PC-3 (cell line): ENCODE measurements around the gene RAX2. TPM values are rescaled to one million over a fixed set of nuclear protein-coding genes. Genes with fewer than 3 reads are reported as not detected.

Experiments used
- ATAC-seq: fragments of 200-7000 bp; cut with Tn5 transposase; 2 replicates; pipeline ENCODE4 v1.9.1; 2020; ENCODE audit warnings: mild to moderate bottlenecking, moderate library complexity
- BruUV-seq: library from RNA; stranded (reverse); fragments of 400-500 nt; replicated peaks from 2 replicates; lab custom pipeline; 2021; lab: Mats Ljungman, UMichigan
- CTCF ChIA-PET: fragments of 300-600 bp; sonication (Branson Sonifier 250); formaldehyde crosslinking; loops from one replicate; lab custom pipeline; 2022; ENCODE audit warnings: antibody characterized with exemption; lab: Charles Lee
- POLR2A ChIA-PET: fragments of 300-600 bp; sonication (Branson Sonifier 250); formaldehyde crosslinking; loops from one replicate; lab custom pipeline; 2022; ENCODE audit warnings: antibody characterized with exemption; ENCODE audit not compliant: unreplicated experiment; lab: Charles Lee
- DNase-seq: peaks from one replicate; pipeline ENCODE4 v3.0.0-alpha.2; 2015
- H2AFZ ChIP-seq: fragments of 300-600 bp; sonication (generic); 2 replicates; pipeline ENCODE4 v1.6.0; 2016; ENCODE audit warnings: antibody characterized with exemption, low read length
- H3F3A ChIP-seq: fragments of 300-600 bp; sonication (generic); one replicate; pipeline ENCODE4 v1.6.0; 2017; ENCODE audit warnings: antibody characterized with exemption, low read length, control low read depth, mild to moderate bottlenecking; ENCODE audit not compliant: unreplicated experiment
- H3K27ac ChIP-seq: fragments of 300-600 bp; sonication (generic); 2 replicates; pipeline ENCODE4 v1.5.1; 2016; ENCODE audit warnings: mild to moderate bottlenecking, low read length
- H3K27me3 ChIP-seq: fragments of 300-600 bp; sonication (generic); 2 replicates; pipeline ENCODE4 v1.6.1; 2016; ENCODE audit warnings: low read length, mixed read lengths
- H3K36me3 ChIP-seq: fragments of 300-600 bp; sonication (generic); 2 replicates; pipeline ENCODE4 v1.6.1; 2016; ENCODE audit warnings: low read depth, mixed run types, low read length, mixed read lengths
- H3K4me1 ChIP-seq: fragments of 300-600 bp; sonication (generic); 2 replicates; pipeline ENCODE4 v1.5.1; 2016; ENCODE audit warnings: low read length; ENCODE audit not compliant: insufficient read depth
- H3K4me2 ChIP-seq: fragments of 300-600 bp; sonication (generic); 2 replicates; pipeline ENCODE4 v1.6.0; 2016; ENCODE audit warnings: low read length
- H3K4me3 ChIP-seq: fragments of 300-600 bp; sonication (generic); 2 replicates; pipeline ENCODE4 v1.5.1; 2016; ENCODE audit warnings: mild to moderate bottlenecking, low read length, mixed read lengths
- H3K79me2 ChIP-seq: fragments of 300-600 bp; sonication (generic); 2 replicates; pipeline ENCODE4 v1.6.1; 2017; ENCODE audit warnings: low read length, mixed read lengths
- H3K9ac ChIP-seq: fragments of 300-600 bp; sonication (generic); 2 replicates; pipeline ENCODE4 v1.6.0; 2016; ENCODE audit warnings: mild to moderate bottlenecking, low read length
- H3K9me2 ChIP-seq: fragments of 300-600 bp; sonication (generic); replicated peaks from 2 replicates; pipeline ENCODE4 v1.6.1; 2016; ENCODE audit warnings: mixed run types, low read length, mixed read lengths
- H3K9me3 ChIP-seq: fragments of 300-600 bp; sonication (generic); 2 replicates; pipeline ENCODE4 v1.6.1; 2016; ENCODE audit warnings: low read length, mixed read lengths
- H4K20me1 ChIP-seq: fragments of 300-600 bp; sonication (generic); 2 replicates; pipeline ENCODE4 v1.6.1; 2016; ENCODE audit warnings: low read length, mixed read lengths
- EZH2 ChIP-seq: fragments of 300-600 bp; sonication (generic); IDR thresholded peaks from one replicate; pipeline ENCODE4 v1.6.1; 2017; ENCODE audit warnings: antibody characterized with exemption, mild to moderate bottlenecking, low read length; ENCODE audit not compliant: unreplicated experiment
- EZH2phosphoT487 ChIP-seq: fragments of 300-600 bp; sonication (generic); IDR thresholded peaks from 2 replicates; pipeline ENCODE4 v1.6.1; 2018; ENCODE audit warnings: mild to moderate bottlenecking, antibody characterized with exemption, low read length, borderline replicate concordance
- intact Hi-C: fragments of 100-400 bp; cut with micrococcal nuclease; formaldehyde crosslinking; loops from 2 replicates; pipeline ENCODE4 v1.9.0; 2023
- total RNA-seq: library from RNA; depleted of rRNA; stranded (reverse); fragments of >200 nt; gene quantifications from 2 replicates; pipeline ENCODE4 v1.2.3, GENCODE V29; 2014
- TF ChIP-seq, protein P1 (sequence below): fragments of 300-600 bp; sonication (generic); conservative IDR thresholded peaks from 2 replicates; pipeline ENCODE4 v1.5.1; 2017; ENCODE audit warnings: antibody characterized with exemption, low read depth, mild to moderate bottlenecking, low read length

Gene RAX2
- total RNA-seq, 1 experiment from 2014 or later: not detected

GRCh38 chr19:3801412-3802096 is 29.5 kb upstream of the RAX2 start:
- Histone ChIP-seq H3K4me3 (no peak overlapping the region), H3K9me2 (no peaks in the 10 kb centered on the region), H4K20me1 (no peaks in the 10 kb centered on the region), H3K27me3 (no peaks in the 10 kb centered on the region), H3K27ac (no peak overlapping the region), H2AFZ (no peak overlapping the region), H3F3A (no peaks in the 10 kb centered on the region), H3K9me3 (no peaks in the 10 kb centered on the region), H3K9ac (no peak overlapping the region), H3K36me3 (no peaks in the 10 kb centered on the region), H3K4me1 (no peaks in the 10 kb centered on the region), H3K4me2 (no peak overlapping the region), H3K79me2 (no peaks in the 10 kb centered on the region)
- TF ChIP-seq, protein P1, sequence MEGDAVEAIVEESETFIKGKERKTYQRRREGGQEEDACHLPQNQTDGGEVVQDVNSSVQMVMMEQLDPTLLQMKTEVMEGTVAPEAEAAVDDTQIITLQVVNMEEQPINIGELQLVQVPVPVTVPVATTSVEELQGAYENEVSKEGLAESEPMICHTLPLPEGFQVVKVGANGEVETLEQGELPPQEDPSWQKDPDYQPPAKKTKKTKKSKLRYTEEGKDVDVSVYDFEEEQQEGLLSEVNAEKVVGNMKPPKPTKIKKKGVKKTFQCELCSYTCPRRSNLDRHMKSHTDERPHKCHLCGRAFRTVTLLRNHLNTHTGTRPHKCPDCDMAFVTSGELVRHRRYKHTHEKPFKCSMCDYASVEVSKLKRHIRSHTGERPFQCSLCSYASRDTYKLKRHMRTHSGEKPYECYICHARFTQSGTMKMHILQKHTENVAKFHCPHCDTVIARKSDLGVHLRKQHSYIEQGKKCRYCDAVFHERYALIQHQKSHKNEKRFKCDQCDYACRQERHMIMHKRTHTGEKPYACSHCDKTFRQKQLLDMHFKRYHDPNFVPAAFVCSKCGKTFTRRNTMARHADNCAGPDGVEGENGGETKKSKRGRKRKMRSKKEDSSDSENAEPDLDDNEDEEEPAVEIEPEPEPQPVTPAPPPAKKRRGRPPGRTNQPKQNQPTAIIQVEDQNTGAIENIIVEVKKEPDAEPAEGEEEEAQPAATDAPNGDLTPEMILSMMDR: no peak
- TF ChIP-seq EZH2: no peak
- TF ChIP-seq EZH2phosphoT487: no peak
- no TSS peak for BruUV-seq
- POLR2A ChIA-PET: no interaction called here
- CTCF ChIA-PET: no interaction called here
- intact Hi-C loops: no loop called here
- DNase-seq: peak; percentile 10
- peak; percentile 27; the same call in 1 of the 2 replicates for ATAC-seq

GRCh38 chr19:3800996-3801395 is 29.0 kb upstream of the RAX2 start:
- Histone ChIP-seq H3K36me3 (no peaks in the 10 kb centered on the region), H3K9ac (no peak overlapping the region), H3K27ac (no peak overlapping the region), H2AFZ (no peak overlapping the region), H3K4me3 (no peak overlapping the region), H3K79me2 (no peaks in the 10 kb centered on the region), H4K20me1 (no peaks in the 10 kb centered on the region), H3K9me2 (no peaks in the 10 kb centered on the region), H3K4me1 (no peaks in the 10 kb centered on the region), H3K27me3 (no peaks in the 10 kb centered on the region), H3F3A (no peaks in the 10 kb centered on the region), H3K9me3 (no peaks in the 10 kb centered on the region), H3K4me2 (no peak overlapping the region)
- ChIA-PET POLR2A (no interaction called here), CTCF (no interaction called here)
- ATAC-seq: no peak
- intact Hi-C loops: no loop called here
- TF ChIP-seq EZH2phosphoT487: no peak
- TF ChIP-seq EZH2: no peak
- TF ChIP-seq, protein P1: no peak
- no TSS peak for BruUV-seq
- no peak for DNase-seq

DNA sequence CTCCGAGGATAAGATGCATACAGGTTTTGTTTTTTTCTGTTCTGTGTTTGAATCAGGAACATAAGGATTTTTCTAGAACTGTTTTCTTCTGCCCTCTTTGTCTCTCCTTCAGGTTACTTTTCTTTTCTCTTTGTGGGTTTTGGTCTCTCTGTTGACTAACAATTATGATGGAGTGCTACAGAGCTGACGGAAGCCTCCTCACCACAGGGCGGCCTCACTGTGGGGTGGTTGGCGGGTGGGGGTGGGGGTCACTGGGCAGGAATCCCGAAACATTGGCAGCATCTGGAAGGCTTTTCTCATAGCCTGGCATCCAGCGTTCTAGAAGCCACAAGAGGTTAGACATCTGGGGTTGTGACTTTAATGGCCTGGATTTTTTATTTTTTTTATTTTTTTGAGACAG is 26.1 kb upstream of the RAX2 start:
- Histone ChIP-seq H3K27ac (no peak overlapping the region), H3K9ac (no peak overlapping the region), H3K4me1 (no peaks in the 10 kb centered on the region), H3K4me3 (no peak overlapping the region), H3K4me2 (no peak overlapping the region), H3F3A (no peaks in the 10 kb centered on the region), H4K20me1 (no peaks in the 10 kb centered on the region), H2AFZ (no peak overlapping the region), H3K9me2 (no peaks in the 10 kb centered on the region), H3K27me3 (no peaks in the 10 kb centered on the region), H3K9me3 (no peaks in the 10 kb centered on the region), H3K79me2 (no peaks in the 10 kb centered on the region), H3K36me3 (no peaks in the 10 kb centered on the region)
- DNase-seq (no peak), ATAC-seq (no peak)
- ChIA-PET POLR2A (no interaction called here), CTCF (no interaction called here)
- intact Hi-C loops: no loop called here
- TF ChIP-seq, protein P1: no peak
- TF ChIP-seq EZH2phosphoT487 (no peak), EZH2 (no peak)
- BruUV-seq: no TSS peak
